SK-N-SH treated with all-trans-retinoic acid at 6 μM for 48 hours (cell line): Measurements from ENCODE around the gene ITGA5.

Experiments used
- ATAC-seq: fragments of 200-7000 bp; cut with Tn5 transposase; 3 replicates; pipeline ENCODE4 v1.9.1; 2020; ENCODE audit warnings: mild to moderate bottlenecking, moderate library complexity
- ARNTL ChIP-seq: fragments of 450-650 bp; formaldehyde crosslinking; IDR thresholded peaks from 2 replicates; pipeline ENCODE4 v1.5.0; 2020; ENCODE audit warnings: low read depth, mild to moderate bottlenecking, moderate library complexity, borderline replicate concordance
- BACH2 ChIP-seq: fragments of 250-450 bp; sonication (Bioruptor Pico); IDR thresholded peaks from 2 replicates; pipeline ENCODE4 v1.9.0; 2021; ENCODE audit warnings: mild to moderate bottlenecking, borderline replicate concordance
- CSDC2 ChIP-seq: fragments of 250-450 bp; sonication (Bioruptor Pico); IDR thresholded peaks from 2 replicates; pipeline ENCODE4 v1.5.0; 2020; ENCODE audit warnings: mild to moderate bottlenecking, moderate library complexity
- ESRRG ChIP-seq: fragments of 250-450 bp; sonication (Bioruptor Pico); IDR thresholded peaks from 2 replicates; pipeline ENCODE4 v1.6.1; 2021; ENCODE audit warnings: mild to moderate bottlenecking
- GLIS3 ChIP-seq: fragments of 250-450 bp; sonication (Bioruptor Pico); IDR thresholded peaks from 2 replicates; pipeline ENCODE4 v1.5.0; 2020; ENCODE audit warnings: mild to moderate bottlenecking, moderate library complexity
- ISL1 ChIP-seq: fragments of 250-450 bp; sonication (Bioruptor Pico); IDR thresholded peaks from 2 replicates; pipeline ENCODE4 v2.1.2; 2022; ENCODE audit warnings: mild to moderate bottlenecking, moderate library complexity
- OSR1 ChIP-seq: fragments of 250-450 bp; sonication (Bioruptor Pico); IDR thresholded peaks from 2 replicates; pipeline ENCODE4 v1.8.0; 2022; ENCODE audit warnings: moderate library complexity, mild to moderate bottlenecking, inconsistent platforms
- PPARA ChIP-seq: fragments of 250-450 bp; sonication (Bioruptor Pico); IDR thresholded peaks from 2 replicates; pipeline ENCODE4 v1.5.0; 2020; ENCODE audit warnings: mild to moderate bottlenecking, borderline replicate concordance
- RARB ChIP-seq: fragments of 250-450 bp; sonication (Bioruptor Pico); IDR thresholded peaks from 2 replicates; pipeline ENCODE4 v1.8.0; 2021; ENCODE audit warnings: mild to moderate bottlenecking, moderate library complexity
- SNAI2 ChIP-seq: fragments of 250-450 bp; sonication (Bioruptor Pico); IDR thresholded peaks from 2 replicates; pipeline ENCODE4 v1.5.0; 2020; ENCODE audit warnings: mild to moderate bottlenecking, moderate library complexity
- TCF4 ChIP-seq: fragments of 250-450 bp; sonication (Bioruptor Pico); IDR thresholded peaks from 2 replicates; pipeline ENCODE4 v1.8.0; 2021; ENCODE audit warnings: mild to moderate bottlenecking, moderate library complexity, borderline replicate concordance
- TOX ChIP-seq: fragments of 250-450 bp; sonication (Bioruptor Pico); IDR thresholded peaks from 2 replicates; pipeline ENCODE4 v1.8.0; 2021; ENCODE audit warnings: mild to moderate bottlenecking, moderate library complexity, borderline replicate concordance
- ZFP30 ChIP-seq: fragments of 450-650 bp; formaldehyde crosslinking; IDR thresholded peaks from 2 replicates; pipeline ENCODE4 v1.5.0; 2022; ENCODE audit warnings: mild to moderate bottlenecking, moderate library complexity
- ZNF565 ChIP-seq: fragments of 450-650 bp; formaldehyde crosslinking; conservative IDR thresholded peaks from 2 replicates; pipeline ENCODE4 v1.5.0; 2020; ENCODE audit warnings: low read depth, mild to moderate bottlenecking, moderate library complexity
- ZNF70 ChIP-seq: fragments of 450-650 bp; formaldehyde crosslinking; IDR thresholded peaks from 2 replicates; pipeline ENCODE4 v1.5.0; 2020; ENCODE audit warnings: mild to moderate bottlenecking, moderate library complexity
- ZNF8 ChIP-seq: fragments of 450-650 bp; formaldehyde crosslinking; IDR thresholded peaks from 2 replicates; pipeline ENCODE4 v1.5.0; 2020; ENCODE audit warnings: mild to moderate bottlenecking, moderate library complexity
- TF ChIP-seq, protein P1 (sequence below): fragments of 250-450 bp; sonication (Bioruptor Pico); IDR thresholded peaks from 2 replicates; pipeline ENCODE4 v1.5.1; 2021; ENCODE audit warnings: mild to moderate bottlenecking, moderate library complexity
- TF ChIP-seq, protein P2 (sequence below): fragments of 250-450 bp; sonication (Bioruptor Pico); IDR thresholded peaks from 2 replicates; pipeline ENCODE4 v1.5.0; 2020; ENCODE audit warnings: mild to moderate bottlenecking, moderate library complexity
- TF ChIP-seq, protein P3 (sequence below): fragments of 250-450 bp; sonication (Bioruptor Pico); IDR thresholded peaks from 2 replicates; pipeline ENCODE4 v1.8.0; 2021; ENCODE audit warnings: low read depth, mild to moderate bottlenecking, moderate library complexity, borderline replicate concordance

ITGA5 gene

GRCh38 chr12:54374562-54375258, 44.4 kb downstream of the ITGA5 start:
- no peak for ATAC-seq
- TF ChIP-seq TCF4 (CRISPR knock-in tag) (peak; percentile 58; the same call in 1 of the 2 replicates), PPARA (CRISPR knock-in tag) (no peak), ESRRG (no peak)

DNA sequence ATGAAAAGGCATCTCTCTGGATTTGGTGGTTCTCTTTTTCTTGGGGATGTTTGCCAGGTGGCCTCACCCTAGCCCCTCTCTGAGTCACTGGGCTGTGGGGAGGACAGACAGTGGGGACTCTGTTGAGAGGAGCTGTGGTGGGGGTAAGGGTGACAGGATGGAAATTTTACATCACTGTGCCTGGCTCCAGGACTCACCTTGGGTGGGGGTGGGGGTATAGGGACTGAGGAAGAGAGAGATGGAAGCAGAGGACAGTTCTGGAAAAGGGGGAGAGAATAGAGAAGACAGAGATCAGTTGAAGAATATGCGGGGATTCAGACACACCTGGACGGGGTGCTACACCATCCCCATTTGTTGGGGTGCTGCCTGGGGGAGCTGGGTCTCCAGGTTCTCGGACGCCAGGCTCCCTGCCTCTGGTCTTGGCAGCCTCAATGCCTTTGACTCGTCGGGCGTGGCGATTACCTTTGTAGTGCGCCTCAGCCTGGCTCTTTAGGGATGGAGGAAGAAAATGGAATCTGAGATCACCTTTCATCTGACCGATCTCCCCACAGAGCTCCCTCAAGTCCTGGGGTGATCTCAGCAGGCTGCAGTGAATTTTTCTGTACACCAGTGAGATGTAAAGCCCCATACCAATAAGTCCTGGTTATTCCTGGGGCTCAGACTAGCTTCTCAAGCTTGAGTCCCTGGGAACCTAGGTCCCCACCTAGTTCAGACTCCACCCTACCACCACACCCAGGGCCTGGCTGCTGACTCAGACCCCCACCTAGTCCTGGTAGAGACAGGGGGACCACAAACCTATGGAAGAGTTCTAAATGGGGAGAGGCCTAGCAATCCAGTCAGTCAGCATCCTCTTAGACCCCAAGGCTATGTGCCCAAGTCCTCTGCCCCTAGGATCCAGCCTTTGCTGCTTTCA, 45.2 kb downstream of the ITGA5 start:
- no peak for ATAC-seq
- TF ChIP-seq TOX (CRISPR knock-in tag) (no peak), PPARA (CRISPR knock-in tag) (no peak), BACH2 (CRISPR knock-in tag) (no peak), OSR1 (CRISPR knock-in tag) (no peak), ISL1 (CRISPR knock-in tag) (no peak), ESRRG (no peak), CSDC2 (CRISPR knock-in tag) (no peak), ZNF70 (CRISPR knock-in tag) (no peak), SNAI2 (CRISPR knock-in tag) (no peak), RARB (CRISPR knock-in tag) (no peak), ZFP30 (CRISPR knock-in tag) (no peak), ZNF8 (CRISPR knock-in tag) (no peak), ZNF565 (CRISPR knock-in tag) (no peak), GLIS3 (no peak), ARNTL (CRISPR knock-in tag) (no peak)
- TF ChIP-seq, protein P1, sequence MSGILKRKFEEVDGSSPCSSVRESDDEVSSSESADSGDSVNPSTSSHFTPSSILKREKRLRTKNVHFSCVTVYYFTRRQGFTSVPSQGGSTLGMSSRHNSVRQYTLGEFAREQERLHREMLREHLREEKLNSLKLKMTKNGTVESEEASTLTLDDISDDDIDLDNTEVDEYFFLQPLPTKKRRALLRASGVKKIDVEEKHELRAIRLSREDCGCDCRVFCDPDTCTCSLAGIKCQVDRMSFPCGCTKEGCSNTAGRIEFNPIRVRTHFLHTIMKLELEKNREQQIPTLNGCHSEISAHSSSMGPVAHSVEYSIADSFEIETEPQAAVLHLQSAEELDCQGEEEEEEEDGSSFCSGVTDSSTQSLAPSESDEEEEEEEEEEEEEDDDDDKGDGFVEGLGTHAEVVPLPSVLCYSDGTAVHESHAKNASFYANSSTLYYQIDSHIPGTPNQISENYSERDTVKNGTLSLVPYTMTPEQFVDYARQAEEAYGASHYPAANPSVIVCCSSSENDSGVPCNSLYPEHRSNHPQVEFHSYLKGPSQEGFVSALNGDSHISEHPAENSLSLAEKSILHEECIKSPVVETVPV (CRISPR knock-in tag), result no peak
- TF ChIP-seq, protein P2, sequence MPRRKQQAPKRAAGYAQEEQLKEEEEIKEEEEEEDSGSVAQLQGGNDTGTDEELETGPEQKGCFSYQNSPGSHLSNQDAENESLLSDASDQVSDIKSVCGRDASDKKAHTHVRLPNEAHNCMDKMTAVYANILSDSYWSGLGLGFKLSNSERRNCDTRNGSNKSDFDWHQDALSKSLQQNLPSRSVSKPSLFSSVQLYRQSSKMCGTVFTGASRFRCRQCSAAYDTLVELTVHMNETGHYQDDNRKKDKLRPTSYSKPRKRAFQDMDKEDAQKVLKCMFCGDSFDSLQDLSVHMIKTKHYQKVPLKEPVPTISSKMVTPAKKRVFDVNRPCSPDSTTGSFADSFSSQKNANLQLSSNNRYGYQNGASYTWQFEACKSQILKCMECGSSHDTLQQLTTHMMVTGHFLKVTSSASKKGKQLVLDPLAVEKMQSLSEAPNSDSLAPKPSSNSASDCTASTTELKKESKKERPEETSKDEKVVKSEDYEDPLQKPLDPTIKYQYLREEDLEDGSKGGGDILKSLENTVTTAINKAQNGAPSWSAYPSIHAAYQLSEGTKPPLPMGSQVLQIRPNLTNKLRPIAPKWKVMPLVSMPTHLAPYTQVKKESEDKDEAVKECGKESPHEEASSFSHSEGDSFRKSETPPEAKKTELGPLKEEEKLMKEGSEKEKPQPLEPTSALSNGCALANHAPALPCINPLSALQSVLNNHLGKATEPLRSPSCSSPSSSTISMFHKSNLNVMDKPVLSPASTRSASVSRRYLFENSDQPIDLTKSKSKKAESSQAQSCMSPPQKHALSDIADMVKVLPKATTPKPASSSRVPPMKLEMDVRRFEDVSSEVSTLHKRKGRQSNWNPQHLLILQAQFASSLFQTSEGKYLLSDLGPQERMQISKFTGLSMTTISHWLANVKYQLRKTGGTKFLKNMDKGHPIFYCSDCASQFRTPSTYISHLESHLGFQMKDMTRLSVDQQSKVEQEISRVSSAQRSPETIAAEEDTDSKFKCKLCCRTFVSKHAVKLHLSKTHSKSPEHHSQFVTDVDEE (CRISPR knock-in tag), result no peak

DNA sequence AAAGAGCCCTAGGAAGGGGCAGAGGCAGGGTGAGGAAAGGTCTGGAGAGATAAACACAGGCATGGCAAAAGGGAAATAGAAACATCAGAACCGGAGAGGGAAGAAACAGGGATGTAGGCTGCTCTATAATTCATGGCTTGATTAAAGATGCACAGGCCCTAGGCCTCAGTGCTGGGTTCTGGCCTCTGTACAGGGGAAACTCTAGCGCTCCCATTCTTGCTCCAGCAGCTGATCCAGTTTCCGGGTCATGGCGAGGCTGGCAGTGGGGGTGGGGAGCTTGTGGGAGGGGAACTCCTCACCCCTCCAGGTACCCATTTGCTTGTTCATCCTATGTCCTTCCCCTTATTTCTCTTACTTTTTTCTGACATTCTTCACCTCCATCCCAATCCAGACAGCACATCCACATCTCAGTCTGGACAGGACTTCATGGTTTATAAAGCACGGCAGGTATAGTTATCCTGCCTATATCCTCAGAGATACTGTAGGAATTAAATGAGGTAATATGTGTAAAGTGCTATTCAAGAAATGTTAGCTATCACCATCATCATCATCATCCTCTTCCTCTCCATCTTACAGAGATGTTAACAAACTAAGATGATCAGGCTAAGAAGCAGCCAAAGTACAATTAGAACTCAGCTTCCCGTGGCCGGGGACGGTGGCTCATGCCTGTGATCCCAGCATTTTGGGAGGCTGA, 46.8 kb downstream of the ITGA5 start:
- TF ChIP-seq, protein P1 (CRISPR knock-in tag), result no peak
- TF ChIP-seq, protein P3, sequence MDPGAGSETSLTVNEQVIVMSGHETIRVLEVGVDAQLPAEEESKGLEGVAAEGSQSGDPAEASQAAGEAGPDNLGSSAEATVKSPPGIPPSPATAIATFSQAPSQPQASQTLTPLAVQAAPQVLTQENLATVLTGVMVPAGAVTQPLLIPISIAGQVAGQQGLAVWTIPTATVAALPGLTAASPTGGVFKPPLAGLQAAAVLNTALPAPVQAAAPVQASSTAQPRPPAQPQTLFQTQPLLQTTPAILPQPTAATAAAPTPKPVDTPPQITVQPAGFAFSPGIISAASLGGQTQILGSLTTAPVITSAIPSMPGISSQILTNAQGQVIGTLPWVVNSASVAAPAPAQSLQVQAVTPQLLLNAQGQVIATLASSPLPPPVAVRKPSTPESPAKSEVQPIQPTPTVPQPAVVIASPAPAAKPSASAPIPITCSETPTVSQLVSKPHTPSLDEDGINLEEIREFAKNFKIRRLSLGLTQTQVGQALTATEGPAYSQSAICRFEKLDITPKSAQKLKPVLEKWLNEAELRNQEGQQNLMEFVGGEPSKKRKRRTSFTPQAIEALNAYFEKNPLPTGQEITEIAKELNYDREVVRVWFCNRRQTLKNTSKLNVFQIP (CRISPR knock-in tag), result no peak
- 0 out of 3 replicates have a peak, but pooled peaks have one; percentile 1 for ATAC-seq
